A549 treated with GW870086 at 1 μM for 4 hours (cell line): ENCODE data around the gene ERICH4. TPM values are rescaled to one million over a fixed set of nuclear protein-coding genes. Genes with fewer than 3 reads are reported as not detected.

ENCODE experiments used
- total RNA-seq: library from RNA; stranded (reverse); fragments of 200-300 nt; extraction: Qiagen RNA extraction; gene quantifications from 5 replicates; pipeline ENCODE4 v1.2.3, GENCODE V29; 2022; ENCODE audit warnings: low read depth

Gene ERICH4, protein sequence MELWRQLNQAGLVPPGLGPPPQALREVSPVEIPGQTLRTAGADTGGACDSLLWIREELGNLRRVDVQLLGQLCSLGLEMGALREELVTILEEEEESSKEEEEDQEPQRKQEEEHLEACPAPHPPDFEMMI
- not detected in 5 replicates for total RNA-seq

DNA sequence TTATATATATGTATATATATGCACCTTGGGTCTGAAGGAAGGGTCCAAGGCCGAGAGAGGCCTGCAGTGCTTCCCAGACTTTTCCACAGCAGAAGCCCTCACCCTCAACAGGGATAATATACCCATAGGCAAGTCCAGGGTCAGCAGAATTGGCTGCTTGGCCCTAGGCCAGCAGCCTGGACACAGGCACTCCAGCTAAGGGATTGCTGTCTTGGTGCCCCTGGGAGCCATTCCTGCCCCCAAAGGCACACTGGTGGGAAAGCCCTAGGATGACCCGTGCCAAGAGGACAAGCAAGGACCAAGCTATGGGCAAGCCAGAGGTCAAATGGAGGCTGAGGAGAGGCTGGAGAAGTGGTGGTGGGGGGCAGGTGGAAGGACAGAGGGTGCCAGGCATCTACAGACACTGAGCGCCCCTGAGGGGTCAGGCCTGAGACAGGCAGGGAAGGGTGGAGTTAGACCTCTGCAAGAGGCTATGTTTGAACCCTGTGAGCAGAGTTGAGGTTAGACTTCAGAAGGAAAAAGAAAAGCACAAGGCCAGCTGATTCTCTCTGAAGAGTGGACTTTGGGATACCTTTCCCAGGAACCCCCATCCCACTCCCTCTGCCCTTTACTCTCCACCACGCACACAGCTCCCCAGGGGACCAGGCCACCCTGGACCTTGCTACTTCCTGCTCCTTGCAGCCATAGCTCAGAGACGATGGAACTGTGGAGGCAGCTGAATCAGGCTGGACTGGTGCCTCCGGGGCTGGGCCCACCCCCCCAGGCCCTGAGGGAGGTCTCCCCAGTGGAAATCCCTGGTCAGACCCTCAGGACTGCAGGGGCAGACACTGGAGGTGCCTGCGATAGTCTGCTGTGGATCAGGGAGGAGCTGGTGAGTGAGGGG lies at the start of gene ERICH4:
Gene ERICH4 (plus strand): TSS at position 684 of the 883 bp plus-strand sequence. CDS start 14 bp downstream, at position 698.

DNA sequence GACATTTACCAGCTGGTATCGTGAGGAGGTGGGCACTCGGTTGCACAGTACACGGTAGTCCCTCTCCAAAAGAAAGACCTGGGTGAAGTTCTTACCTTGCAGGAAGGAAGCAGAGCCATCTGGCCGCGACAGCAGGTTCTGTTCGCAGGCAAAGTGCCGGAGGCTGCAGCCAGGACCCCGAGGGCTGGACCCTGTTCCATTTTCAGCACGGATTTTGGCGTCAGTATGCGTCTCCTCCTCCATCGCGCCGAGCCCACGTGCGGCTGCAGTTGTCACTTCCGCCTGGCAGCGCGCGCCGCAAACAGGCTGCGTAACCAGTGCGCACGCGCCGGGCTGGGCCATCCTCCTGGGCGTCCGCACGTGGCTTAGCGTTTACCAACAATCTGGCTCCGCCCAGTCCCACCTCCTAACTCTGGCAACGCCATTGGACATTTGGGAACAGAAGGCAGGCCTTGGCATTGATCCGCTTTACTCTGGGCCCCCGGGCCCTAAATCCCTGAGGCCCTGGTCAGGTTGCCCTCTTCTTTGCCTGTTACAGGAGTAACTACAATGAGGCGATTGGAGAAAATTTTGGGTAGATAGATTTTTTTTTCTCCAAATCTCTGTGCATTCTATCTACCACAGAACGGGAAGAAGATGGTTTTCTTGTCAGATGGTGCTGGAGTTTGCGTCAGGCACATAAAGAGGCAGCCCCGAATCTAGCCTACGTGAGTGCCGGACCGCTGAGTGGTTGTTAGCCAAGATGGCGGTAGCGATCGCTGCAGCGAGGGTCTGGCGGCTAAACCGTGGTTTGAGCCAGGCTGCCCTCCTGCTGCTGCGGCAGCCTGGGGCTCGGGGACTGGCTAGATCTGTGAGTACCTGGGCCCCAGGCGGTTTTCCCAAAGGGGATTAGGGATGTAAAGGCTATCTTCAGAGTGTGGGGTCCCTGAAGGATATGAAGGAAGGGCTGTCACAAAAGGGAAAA lies 45.6 kb upstream of the ERICH4 start, which contains the start of the genes BCKDHA and EXOSC5:
Gene BCKDHA (plus strand): TSS at position 733 of the 964 bp plus-strand sequence. CDS start 10 bp downstream, at position 743.
Gene EXOSC5 (minus strand): TSS at position 274 of the 964 bp plus-strand sequence. CDS start 31 bp downstream, at position 243.

DNA sequence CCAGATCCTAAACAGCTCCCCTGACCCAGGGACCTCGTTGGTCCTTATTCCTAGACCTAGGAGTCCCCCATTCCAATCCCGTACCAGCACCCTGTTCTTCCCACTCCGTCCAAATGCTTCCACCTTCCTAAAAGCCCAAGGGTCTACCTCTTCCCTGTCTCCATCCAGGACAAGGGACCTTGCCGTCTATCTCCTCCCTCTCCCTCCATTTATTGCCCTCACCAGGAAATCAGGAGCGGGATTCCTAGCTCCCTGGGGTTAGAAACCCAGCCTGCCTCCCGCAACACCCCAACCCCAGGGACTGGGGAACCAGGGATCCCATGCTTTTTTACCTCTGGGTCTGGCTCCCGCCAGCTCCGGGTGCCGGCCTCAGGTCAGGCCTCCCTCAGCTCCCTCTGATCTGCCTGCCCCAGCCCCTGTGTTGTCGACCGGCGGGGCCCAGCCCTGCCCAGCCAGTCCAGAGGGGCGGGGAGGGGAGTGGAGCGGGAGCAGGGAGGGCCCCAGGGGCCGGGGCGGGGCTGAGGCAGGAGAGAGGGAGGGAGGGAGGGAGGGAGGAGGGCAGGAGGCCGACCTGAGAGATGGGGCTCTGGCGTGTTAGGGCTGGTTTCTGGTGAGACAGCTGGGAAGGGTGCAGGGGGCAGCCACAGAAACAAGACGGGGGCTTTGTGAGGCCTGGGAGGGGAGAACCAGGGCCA lies 15.9 kb upstream of the ERICH4 start, which contains the start of gene B3GNT8:
Gene B3GNT8 (minus strand): TSS at position 423 of the 695 bp plus-strand sequence. CDS start 596 bp downstream, outside the sequence.

DNA sequence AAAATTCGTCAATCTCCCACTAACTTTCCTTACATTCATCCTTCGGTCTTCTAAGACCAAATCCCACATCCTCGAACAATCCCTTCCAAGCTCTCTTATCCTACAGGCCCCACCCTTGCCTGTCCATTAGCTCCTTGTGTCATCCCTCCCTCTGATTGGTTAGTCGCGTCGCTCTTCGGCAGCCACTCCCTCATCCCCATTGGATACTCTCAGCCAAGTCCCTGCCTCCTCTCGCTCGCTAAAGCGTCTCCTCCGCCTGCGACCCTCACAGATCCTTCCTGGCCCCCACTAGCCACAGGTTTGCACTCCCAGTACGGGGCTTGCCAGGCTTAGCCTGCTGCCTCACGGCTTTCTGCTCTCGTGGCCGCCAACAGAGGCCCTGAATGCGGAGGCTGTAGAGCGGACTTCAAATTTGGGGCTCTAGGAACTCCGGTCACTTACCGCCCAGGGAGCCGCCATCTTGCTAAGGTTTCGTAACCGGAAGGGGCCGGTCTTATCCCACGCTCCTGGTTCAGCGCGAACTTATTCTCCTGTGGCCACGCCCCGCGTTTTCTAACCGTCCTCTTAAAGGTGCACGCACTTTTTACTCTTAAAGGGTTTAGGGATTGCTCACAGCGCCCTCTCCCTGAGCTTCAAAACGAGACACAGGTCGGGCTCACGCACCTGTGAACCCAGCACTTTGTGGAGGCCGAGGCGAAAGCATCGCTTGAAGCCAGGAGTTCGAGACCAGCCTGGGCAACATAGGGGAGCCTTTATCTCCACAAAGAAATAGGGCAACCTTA lies 3.3 kb upstream of the ERICH4 start, which contains the start of gene DMAC2:
Gene DMAC2 (minus strand): TSS at position 472 of the 782 bp plus-strand sequence. CDS start 13 bp downstream, at position 459.

Other genes with a start within 250 kb of the ERICH4 start
- 17.6 to 24.9 TPM (median 21.5 TPM) in 5 replicates for gene CYP2S1, start 249.9 kb upstream of the ERICH4 start, total RNA-seq
- 101 to 107 TPM (median 104 TPM) in 5 replicates for gene AXL, start 223.9 kb upstream of the ERICH4 start, total RNA-seq
- 287 to 313 TPM (median 295 TPM) in 5 replicates for gene HNRNPUL1, start 178.8 kb upstream of the ERICH4 start, total RNA-seq
- gene CCDC97, start 133.0 kb upstream of the ERICH4 start, total RNA-seq, result 33.3 to 44.7 TPM (median 40.2 TPM) in 5 replicates
- 129 to 146 TPM (median 143 TPM) in 5 replicates for gene TGFB1, start 89.2 kb upstream of the ERICH4 start, total RNA-seq
- gene B9D2, start 79.0 kb upstream of the ERICH4 start, total RNA-seq, result 27.0 to 35.1 TPM (median 31.0 TPM) in 5 replicates
- gene TMEM91, start 66.6 kb upstream of the ERICH4 start, total RNA-seq, result 3.3 to 5.1 TPM (median 4.3 TPM) in 5 replicates
- gene EXOSC5, start 45.8 kb upstream of the ERICH4 start, total RNA-seq, result 82.4 to 100 TPM (median 93.5 TPM) in 5 replicates
- gene BCKDHA, start 45.3 kb upstream of the ERICH4 start, total RNA-seq, result 36.2 to 44.5 TPM (median 41.7 TPM) in 5 replicates
- 0.07 to 0.37 TPM (median 0.08 TPM) in 3 of 5 replicates, not detected in the others for gene B3GNT8, start 15.8 kb upstream of the ERICH4 start, total RNA-seq
- 102 to 116 TPM (median 111 TPM) in 5 replicates for gene DMAC2, start 3.2 kb upstream of the ERICH4 start, total RNA-seq
- not detected in 5 replicates for gene CEACAM21, start 133.0 kb downstream of the ERICH4 start, total RNA-seq
- gene CEACAM4, start 183.9 kb downstream of the ERICH4 start, total RNA-seq, result not detected in 5 replicates
- 0.08 to 0.17 TPM in 2 of 5 replicates, not detected in the others for gene CEACAM7, start 245.1 kb downstream of the ERICH4 start, total RNA-seq